ENCODE data around the gene PRKCA. TPM values are rescaled to one million over a fixed set of nuclear protein-coding genes. Genes with fewer than 3 reads are reported as not detected.

Gene PRKCA
- total and polyA plus RNA-seq, 10 of the 15 experiments (the other 5 are each of a cell fraction or from before 2014, with no cell fraction given) = 0.11 to 14.6 (median 0.72) TPM

DNA sequence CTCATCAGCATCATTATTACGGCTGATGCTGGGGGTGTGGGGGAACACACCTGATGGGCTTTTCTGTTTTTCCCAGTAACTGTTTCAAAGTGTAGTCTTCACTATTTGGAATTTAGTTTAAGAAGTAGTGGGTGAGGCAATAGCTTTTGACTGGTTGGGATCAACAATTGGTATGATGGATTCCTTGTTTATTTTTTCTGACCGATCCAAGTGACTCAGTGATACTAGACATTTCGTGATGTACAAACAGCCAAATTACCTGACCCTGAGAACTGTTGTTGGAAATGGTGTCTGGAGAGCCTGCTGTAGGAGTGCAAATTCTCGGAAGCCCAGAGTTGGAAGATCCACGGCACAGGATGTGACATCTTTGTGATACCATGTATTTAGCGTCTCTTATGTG lies 204.2 kb downstream of the PRKCA start (continued):
- TF ChIP-seq CHD2 (IDR thresholded peaks at IDR 0.05; ENCODE audit: borderline replicate concordance, low read depth, low read length) = no peak
- TF ChIP-seq, protein P1, sequence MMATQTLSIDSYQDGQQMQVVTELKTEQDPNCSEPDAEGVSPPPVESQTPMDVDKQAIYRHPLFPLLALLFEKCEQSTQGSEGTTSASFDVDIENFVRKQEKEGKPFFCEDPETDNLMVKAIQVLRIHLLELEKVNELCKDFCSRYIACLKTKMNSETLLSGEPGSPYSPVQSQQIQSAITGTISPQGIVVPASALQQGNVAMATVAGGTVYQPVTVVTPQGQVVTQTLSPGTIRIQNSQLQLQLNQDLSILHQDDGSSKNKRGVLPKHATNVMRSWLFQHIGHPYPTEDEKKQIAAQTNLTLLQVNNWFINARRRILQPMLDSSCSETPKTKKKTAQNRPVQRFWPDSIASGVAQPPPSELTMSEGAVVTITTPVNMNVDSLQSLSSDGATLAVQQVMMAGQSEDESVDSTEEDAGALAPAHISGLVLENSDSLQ (IDR thresholded peaks at IDR 0.05) = no peak
- no peak for TF ChIP-seq ASH2L (IDR thresholded peaks at IDR 0.05; ENCODE audit: borderline replicate concordance, low read depth)
- no peak for TF ChIP-seq JUNB (IDR thresholded peaks at IDR 0.05)
- no peak for TF ChIP-seq PML (IDR thresholded peaks at IDR 0.05; ENCODE audit: low read length)
- no peak for TF ChIP-seq ZNF217 (IDR thresholded peaks at IDR 0.05)
- TF ChIP-seq SIN3A (IDR thresholded peaks at IDR 0.05; ENCODE audit: low read depth, low read length) = no peak
- TF ChIP-seq, protein P2, sequence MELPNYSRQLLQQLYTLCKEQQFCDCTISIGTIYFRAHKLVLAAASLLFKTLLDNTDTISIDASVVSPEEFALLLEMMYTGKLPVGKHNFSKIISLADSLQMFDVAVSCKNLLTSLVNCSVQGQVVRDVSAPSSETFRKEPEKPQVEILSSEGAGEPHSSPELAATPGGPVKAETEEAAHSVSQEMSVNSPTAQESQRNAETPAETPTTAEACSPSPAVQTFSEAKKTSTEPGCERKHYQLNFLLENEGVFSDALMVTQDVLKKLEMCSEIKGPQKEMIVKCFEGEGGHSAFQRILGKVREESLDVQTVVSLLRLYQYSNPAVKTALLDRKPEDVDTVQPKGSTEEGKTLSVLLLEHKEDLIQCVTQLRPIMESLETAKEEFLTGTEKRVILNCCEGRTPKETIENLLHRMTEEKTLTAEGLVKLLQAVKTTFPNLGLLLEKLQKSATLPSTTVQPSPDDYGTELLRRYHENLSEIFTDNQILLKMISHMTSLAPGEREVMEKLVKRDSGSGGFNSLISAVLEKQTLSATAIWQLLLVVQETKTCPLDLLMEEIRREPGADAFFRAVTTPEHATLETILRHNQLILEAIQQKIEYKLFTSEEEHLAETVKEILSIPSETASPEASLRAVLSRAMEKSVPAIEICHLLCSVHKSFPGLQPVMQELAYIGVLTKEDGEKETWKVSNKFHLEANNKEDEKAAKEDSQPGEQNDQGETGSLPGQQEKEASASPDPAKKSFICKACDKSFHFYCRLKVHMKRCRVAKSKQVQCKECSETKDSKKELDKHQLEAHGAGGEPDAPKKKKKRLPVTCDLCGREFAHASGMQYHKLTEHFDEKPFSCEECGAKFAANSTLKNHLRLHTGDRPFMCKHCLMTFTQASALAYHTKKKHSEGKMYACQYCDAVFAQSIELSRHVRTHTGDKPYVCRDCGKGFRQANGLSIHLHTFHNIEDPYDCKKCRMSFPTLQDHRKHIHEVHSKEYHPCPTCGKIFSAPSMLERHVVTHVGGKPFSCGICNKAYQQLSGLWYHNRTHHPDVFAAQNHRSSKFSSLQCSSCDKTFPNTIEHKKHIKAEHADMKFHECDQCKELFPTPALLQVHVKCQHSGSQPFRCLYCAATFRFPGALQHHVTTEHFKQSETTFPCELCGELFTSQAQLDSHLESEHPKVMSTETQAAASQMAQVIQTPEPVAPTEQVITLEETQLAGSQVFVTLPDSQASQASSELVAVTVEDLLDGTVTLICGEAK (IDR thresholded peaks at IDR 0.05; ENCODE audit: borderline replicate concordance) = no peak
- TF ChIP-seq, protein P3, sequence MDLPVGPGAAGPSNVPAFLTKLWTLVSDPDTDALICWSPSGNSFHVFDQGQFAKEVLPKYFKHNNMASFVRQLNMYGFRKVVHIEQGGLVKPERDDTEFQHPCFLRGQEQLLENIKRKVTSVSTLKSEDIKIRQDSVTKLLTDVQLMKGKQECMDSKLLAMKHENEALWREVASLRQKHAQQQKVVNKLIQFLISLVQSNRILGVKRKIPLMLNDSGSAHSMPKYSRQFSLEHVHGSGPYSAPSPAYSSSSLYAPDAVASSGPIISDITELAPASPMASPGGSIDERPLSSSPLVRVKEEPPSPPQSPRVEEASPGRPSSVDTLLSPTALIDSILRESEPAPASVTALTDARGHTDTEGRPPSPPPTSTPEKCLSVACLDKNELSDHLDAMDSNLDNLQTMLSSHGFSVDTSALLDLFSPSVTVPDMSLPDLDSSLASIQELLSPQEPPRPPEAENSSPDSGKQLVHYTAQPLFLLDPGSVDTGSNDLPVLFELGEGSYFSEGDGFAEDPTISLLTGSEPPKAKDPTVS (IDR thresholded peaks at IDR 0.05; ENCODE audit: low read depth, low read length) = no peak
- TF ChIP-seq ETV6 (conservative IDR thresholded peaks at IDR 0.05 in 1 of 2, IDR thresholded peaks at IDR 0.05 in 1 of 2; ENCODE audit: borderline replicate concordance in 1 of 2, low read depth in 1 of 2) = no peak

All from GM12878 (cell line).